GM23248 (cell line): ENCODE results near the gene NPHP4. TPM values are rescaled to one million over a fixed set of nuclear protein-coding genes. Genes with fewer than 3 reads are reported as not detected.

Source experiments
- DNase-seq: peaks from one replicate; pipeline ENCODE4 v3.0.0-alpha.2; 2015
- H2AFZ ChIP-seq: fragments of 200-600 bp; sonication (generic); 2 replicates; pipeline ENCODE4 v1.6.1; 2016; ENCODE audit warnings: antibody characterized with exemption
- H3F3A ChIP-seq: fragments of 200-600 bp; sonication (generic); 2 replicates; pipeline ENCODE4 v1.6.1; 2016; ENCODE audit warnings: mild to moderate bottlenecking, antibody characterized with exemption, mixed run types; ENCODE audit not compliant: insufficient read depth
- H3K27ac ChIP-seq: fragments of 200-600 bp; sonication (generic); 2 replicates; pipeline ENCODE4 v1.5.1; 2016; ENCODE audit warnings: mild to moderate bottlenecking
- H3K27me3 ChIP-seq: fragments of 200-600 bp; sonication (generic); replicated peaks from 2 replicates; pipeline ENCODE4 v1.6.1; 2016; ENCODE audit warnings: mild to moderate bottlenecking; ENCODE audit not compliant: insufficient read depth
- H3K36me3 ChIP-seq: fragments of 200-600 bp; sonication (generic); 2 replicates; pipeline ENCODE4 v1.6.1; 2016; ENCODE audit warnings: low read depth, mild to moderate bottlenecking
- H3K4me1 ChIP-seq: fragments of 200-600 bp; sonication (generic); 2 replicates; pipeline ENCODE4 v1.6.1; 2016; ENCODE audit warnings: mild to moderate bottlenecking; ENCODE audit not compliant: insufficient read depth
- H3K4me2 ChIP-seq: fragments of 200-600 bp; sonication (generic); one replicate; pipeline ENCODE4 v1.6.1; 2016; ENCODE audit warnings: mild to moderate bottlenecking; ENCODE audit not compliant: unreplicated experiment
- H3K4me3 ChIP-seq: fragments of 200-600 bp; sonication (generic); 2 replicates; pipeline ENCODE4 v1.5.1; 2016; ENCODE audit warnings: mild to moderate bottlenecking
- H3K79me2 ChIP-seq: fragments of 200-600 bp; sonication (generic); 2 replicates; pipeline ENCODE4 v1.6.1; 2016; ENCODE audit warnings: mild to moderate bottlenecking; ENCODE audit not compliant: insufficient read depth
- H3K9ac ChIP-seq: fragments of 200-600 bp; sonication (generic); 2 replicates; pipeline ENCODE4 v1.6.1; 2016; ENCODE audit warnings: mild to moderate bottlenecking
- H3K9me2 ChIP-seq: fragments of 200-600 bp; sonication (generic); 2 replicates; pipeline ENCODE4 v1.6.1; 2016; ENCODE audit warnings: mixed run types, mild to moderate bottlenecking, moderate library complexity; ENCODE audit not compliant: insufficient read depth
- H3K9me3 ChIP-seq: fragments of 200-600 bp; sonication (generic); one replicate; pipeline ENCODE4 v1.6.1; 2017; ENCODE audit warnings: low read depth
- H4K20me1 ChIP-seq: fragments of 200-600 bp; sonication (generic); 2 replicates; pipeline ENCODE4 v1.6.0; 2016; ENCODE audit not compliant: insufficient read depth
- EZH2 ChIP-seq: fragments of 200-600 bp; sonication (generic); IDR thresholded peaks from 2 replicates; pipeline ENCODE4 v1.6.1; 2018; ENCODE audit warnings: antibody characterized with exemption, mild to moderate bottlenecking; ENCODE audit not compliant: insufficient read depth, poor library complexity, severe bottlenecking
- EZH2phosphoT487 ChIP-seq: fragments of 200-600 bp; sonication (generic); IDR thresholded peaks from 2 replicates; pipeline ENCODE4 v1.6.1; 2018; ENCODE audit warnings: antibody characterized with exemption, moderate library complexity, mild to moderate bottlenecking, low read depth; ENCODE audit not compliant: insufficient read depth
- WGBS, 2 experiments: methylation state at CpG; one replicate each; pipeline ENCODE4 v1.1.6; 2015 to 2017; ENCODE audit warnings: low lambda C conversion rate in 2 of 2, low coverage in 1 of 2; ENCODE audit errors: missing lambda C conversion rate in 2 of 2; 5-methylcytosine and 5-hydroxymethylcytosine counted together
- in situ Hi-C: fragments of 300-500 bp; cut with MboI; formaldehyde crosslinking; loops from 2 replicates; pipeline ENCODE4 v1.15.0; 2020
- polyA plus RNA-seq: library from polyadenylated mRNA; unstranded; fragments of >200 nt; fragmentation: Nextera tagmentation; extraction: Ambion mirVana; gene quantifications from 2 replicates; pipeline ENCODE4 v1.2.1, GENCODE V29; 2016
- total RNA-seq: library from RNA; depleted of rRNA; stranded (reverse); fragments of >200 nt; shearing (Covaris generic); gene quantifications from 2 replicates; pipeline ENCODE4 v1.2.3, GENCODE V29; 2014

The NPHP4 gene
- total and polyA plus RNA-seq, 2 experiments from 2014 or later = 4.0 to 4.2 TPM

- no peaks in the 10 kb centered on the region for H3K36me3 ChIP-seq
- H3K4me1 ChIP-seq = no peaks in the 10 kb centered on the region
- no peaks in the 10 kb centered on the region for H3K27me3 ChIP-seq
- H3K9me3 ChIP-seq = no peaks in the 10 kb centered on the region
- no peak overlapping the region for H2AFZ ChIP-seq
- H4K20me1 ChIP-seq = no peaks in the 10 kb centered on the region
- in situ Hi-C loops = no loop called here
- H3K4me3 ChIP-seq = no peak overlapping the region
- no peak for DNase-seq
- H3K9ac ChIP-seq = no peak overlapping the region
- no peaks in the 10 kb centered on the region for H3F3A ChIP-seq
- WGBS, 2 experiments = 90 to 94% methylated on average over 10 of the region's 10 CpGs
- no peak for TF ChIP-seq EZH2phosphoT487
- no peak for TF ChIP-seq EZH2
- no peak overlapping the region for H3K4me2 ChIP-seq
- H3K79me2 ChIP-seq = no peaks in the 10 kb centered on the region
- H3K27ac ChIP-seq = no peak overlapping the region
- no peaks in the 10 kb centered on the region for H3K9me2 ChIP-seq
These were observed 106.1 kb downstream of the NPHP4 start for GRCh38 chr1:5886140-5886483.

GRCh38 chr1:5885471-5886139, 106.6 kb downstream of the NPHP4 start:
- H3K4me3 ChIP-seq = no peak overlapping the region
- H3K79me2 ChIP-seq = no peaks in the 10 kb centered on the region
- H3K27ac ChIP-seq = no peak overlapping the region
- H3K9me3 ChIP-seq = no peaks in the 10 kb centered on the region
- H4K20me1 ChIP-seq = no peaks in the 10 kb centered on the region
- no peaks in the 10 kb centered on the region for H3K27me3 ChIP-seq
- no peaks in the 10 kb centered on the region for H3F3A ChIP-seq
- no peaks in the 10 kb centered on the region for H3K9me2 ChIP-seq
- no peak overlapping the region for H3K9ac ChIP-seq
- no peak for DNase-seq
- H3K4me1 ChIP-seq = no peaks in the 10 kb centered on the region
- TF ChIP-seq EZH2phosphoT487 (no peak), EZH2 (no peak)
- H2AFZ ChIP-seq = no peak overlapping the region
- in situ Hi-C loops = no loop called here
- H3K36me3 ChIP-seq = no peaks in the 10 kb centered on the region
- no peak overlapping the region for H3K4me2 ChIP-seq
- WGBS, 2 experiments = 92 to 93% methylated on average over 18 of the region's 18 CpGs

- WGBS, 2 experiments = 94 to 96% methylated on average over 10 to 13 of the region's 13 CpGs
- H3K4me2 ChIP-seq = no peak overlapping the region
- H3K4me3 ChIP-seq = no peak overlapping the region
- H3F3A ChIP-seq = no peaks in the 10 kb centered on the region
- no peak for DNase-seq
- in situ Hi-C loops = no loop called here
- no peaks in the 10 kb centered on the region for H3K9me3 ChIP-seq
- H2AFZ ChIP-seq = no peak overlapping the region
- H3K36me3 ChIP-seq = no peaks in the 10 kb centered on the region; the same call in 1 of the 2 replicates
- TF ChIP-seq EZH2phosphoT487 = no peak
- no peak for TF ChIP-seq EZH2
- H3K79me2 ChIP-seq = no peaks in the 10 kb centered on the region
- H3K4me1 ChIP-seq = no peaks in the 10 kb centered on the region
- no peak overlapping the region for H3K9ac ChIP-seq
- H3K27me3 ChIP-seq = no peaks in the 10 kb centered on the region
- no peaks in the 10 kb centered on the region for H4K20me1 ChIP-seq
- H3K27ac ChIP-seq = no peak overlapping the region
- H3K9me2 ChIP-seq = no peaks in the 10 kb centered on the region
These were observed 108.1 kb downstream of the NPHP4 start for GRCh38 chr1:5884110-5884509.

- Histone ChIP-seq H3K27ac (no peak overlapping the region), H3K9me2 (no peaks in the 10 kb centered on the region), H3K4me3 (no peak overlapping the region), H2AFZ (no peak overlapping the region), H3K4me2 (no peak overlapping the region), H3K9me3 (no peaks in the 10 kb centered on the region), H3K27me3 (no peaks in the 10 kb centered on the region), H4K20me1 (no peaks in the 10 kb centered on the region), H3K4me1 (no peaks in the 10 kb centered on the region), H3K9ac (no peak overlapping the region), H3K36me3 (no peaks in the 10 kb centered on the region; the same call in 1 of the 2 replicates), H3K79me2 (no peaks in the 10 kb centered on the region), H3F3A (no peaks in the 10 kb centered on the region)
- DNase-seq = no peak
- 93 to 96% methylated on average over 28 to 30 of the region's 30 CpGs for WGBS, 2 experiments
- TF ChIP-seq EZH2phosphoT487 = no peak
- no peak for TF ChIP-seq EZH2
- in situ Hi-C loops = no loop called here
These were observed 108.8 kb downstream of the NPHP4 start for GRCh38 chr1:5883129-5884048.
